Endothelial cell (in vitro differentiated cells): ENCODE results near the gene F13B. TPM values are rescaled to one million over a fixed set of nuclear protein-coding genes. Genes with fewer than 3 reads are reported as not detected.
"Not testable (repeated sequence)": the region's sequence is repeated elsewhere in the genome, so short reads cannot be mapped to it uniquely, and the experiment has no call there.

ENCODE experiments used
- DNase-seq: peaks from one replicate; pipeline ENCODE4 v3.0.0; 2021; ENCODE audit warnings: low spot score
- H3K27ac Mint-ChIP-seq: one replicate; pipeline ENCODE4 v1.8.0; 2021; ENCODE audit warnings: mixed read lengths, inconsistent platforms; ENCODE audit not compliant: unreplicated experiment
- H3K27me3 Mint-ChIP-seq: one replicate; pipeline ENCODE4 v1.8.0; 2021; ENCODE audit warnings: mild to moderate bottlenecking, moderate library complexity, mixed read lengths, inconsistent platforms; ENCODE audit not compliant: unreplicated experiment
- H3K36me3 Mint-ChIP-seq: one replicate; pipeline ENCODE4 v1.8.0; 2021; ENCODE audit warnings: mild to moderate bottlenecking, low read depth, mixed read lengths, inconsistent platforms; ENCODE audit not compliant: unreplicated experiment
- H3K4me1 Mint-ChIP-seq: one replicate; pipeline ENCODE4 v1.8.0; 2021; ENCODE audit warnings: mild to moderate bottlenecking, mixed read lengths, inconsistent platforms; ENCODE audit not compliant: unreplicated experiment
- H3K4me3 Mint-ChIP-seq: one replicate; pipeline ENCODE4 v1.8.0; 2021; ENCODE audit warnings: mild to moderate bottlenecking, mixed read lengths, inconsistent platforms; ENCODE audit not compliant: unreplicated experiment
- H3K9me3 Mint-ChIP-seq: one replicate; pipeline ENCODE4 v1.8.0; 2021; ENCODE audit warnings: mixed read lengths, inconsistent platforms; ENCODE audit not compliant: unreplicated experiment
- total RNA-seq: library from RNA; stranded (reverse); fragmentation: NEBNext Ultra II Directional; extraction: Animal tissue kit (Norgen Biotek cat#: 25700); gene quantifications from one replicate; pipeline ENCODE4 v1.2.1, GENCODE V29; 2021; ENCODE audit not compliant: unreplicated experiment
- TF ChIP-seq, protein P1 (sequence below): fragments of 200-600 bp; sonication (generic); IDR thresholded peaks from one replicate; pipeline ENCODE4 v1.5.0; 2021; ENCODE audit warnings: antibody characterized with exemption; ENCODE audit not compliant: unreplicated experiment

The F13B gene
- total RNA-seq, 1 donor from 2014 or later = not detected

DNA sequence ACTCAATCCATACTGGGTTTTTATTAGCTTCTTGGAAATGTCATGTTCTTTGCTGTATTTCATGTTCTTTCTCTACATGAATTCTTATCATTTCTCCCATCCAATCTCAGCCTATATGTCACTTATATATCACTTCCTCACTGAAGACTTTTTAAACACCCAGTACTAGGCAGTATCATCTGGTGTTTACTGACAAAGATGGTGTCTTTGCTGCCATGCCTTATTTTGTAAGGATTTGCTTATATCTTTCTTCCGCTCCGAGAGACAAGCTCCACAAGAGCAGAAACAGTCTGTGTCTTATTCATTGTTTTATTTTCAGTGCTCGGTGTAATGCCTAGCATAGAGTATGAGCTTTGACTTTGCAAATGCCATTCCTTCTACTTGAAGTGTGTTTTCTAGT lies 30.2 kb downstream of the F13B start:
- TF ChIP-seq, protein P1, sequence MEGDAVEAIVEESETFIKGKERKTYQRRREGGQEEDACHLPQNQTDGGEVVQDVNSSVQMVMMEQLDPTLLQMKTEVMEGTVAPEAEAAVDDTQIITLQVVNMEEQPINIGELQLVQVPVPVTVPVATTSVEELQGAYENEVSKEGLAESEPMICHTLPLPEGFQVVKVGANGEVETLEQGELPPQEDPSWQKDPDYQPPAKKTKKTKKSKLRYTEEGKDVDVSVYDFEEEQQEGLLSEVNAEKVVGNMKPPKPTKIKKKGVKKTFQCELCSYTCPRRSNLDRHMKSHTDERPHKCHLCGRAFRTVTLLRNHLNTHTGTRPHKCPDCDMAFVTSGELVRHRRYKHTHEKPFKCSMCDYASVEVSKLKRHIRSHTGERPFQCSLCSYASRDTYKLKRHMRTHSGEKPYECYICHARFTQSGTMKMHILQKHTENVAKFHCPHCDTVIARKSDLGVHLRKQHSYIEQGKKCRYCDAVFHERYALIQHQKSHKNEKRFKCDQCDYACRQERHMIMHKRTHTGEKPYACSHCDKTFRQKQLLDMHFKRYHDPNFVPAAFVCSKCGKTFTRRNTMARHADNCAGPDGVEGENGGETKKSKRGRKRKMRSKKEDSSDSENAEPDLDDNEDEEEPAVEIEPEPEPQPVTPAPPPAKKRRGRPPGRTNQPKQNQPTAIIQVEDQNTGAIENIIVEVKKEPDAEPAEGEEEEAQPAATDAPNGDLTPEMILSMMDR = no peak
- H3K27me3 Mint-ChIP-seq = no peaks in the 10 kb centered on the region
- no peak overlapping the region for H3K27ac Mint-ChIP-seq
- no peaks in the 10 kb centered on the region for H3K4me1 Mint-ChIP-seq
- H3K36me3 Mint-ChIP-seq = no peaks in the 10 kb centered on the region
- H3K9me3 Mint-ChIP-seq = no peaks in the 10 kb centered on the region
- DNase-seq = no peak
- H3K4me3 Mint-ChIP-seq = no peak overlapping the region

DNA sequence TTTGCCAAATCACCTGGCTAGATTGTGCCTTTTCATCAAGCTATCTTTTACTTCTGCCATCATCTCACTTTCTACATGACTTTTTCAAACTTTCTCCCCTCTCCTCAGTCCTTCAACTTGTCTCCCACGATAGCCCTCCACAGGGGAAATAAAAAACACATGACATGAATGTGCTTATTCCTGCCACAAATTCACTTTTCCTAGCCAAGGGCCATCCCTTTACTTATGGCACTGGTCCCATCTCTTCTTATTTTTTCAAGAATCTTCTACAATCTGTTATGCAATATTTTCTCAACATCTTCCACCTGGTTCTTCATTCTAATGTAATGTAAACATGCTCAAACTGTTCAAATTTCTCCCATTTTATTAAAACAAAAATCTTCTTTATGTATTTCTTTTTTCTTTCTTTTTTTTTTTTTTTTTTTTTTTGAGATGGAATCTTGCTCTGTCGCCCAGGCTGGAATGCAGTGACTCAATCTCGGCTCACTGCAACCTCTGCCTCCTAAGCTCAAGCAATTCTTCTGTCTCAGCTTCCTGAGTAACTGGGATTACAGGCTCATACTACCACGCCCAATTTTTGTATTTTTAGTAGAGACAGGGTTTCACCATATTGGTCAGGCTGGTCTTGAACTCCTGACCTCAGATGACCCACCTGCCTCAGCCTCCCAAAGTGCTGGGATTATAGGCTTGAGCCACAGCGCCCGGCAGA lies 32.3 kb downstream of the F13B start:
- DNase-seq, H3K27me3 Mint-ChIP-seq, H3K4me1 Mint-ChIP-seq, H3K36me3 Mint-ChIP-seq, H3K27ac Mint-ChIP-seq, H3K9me3 Mint-ChIP-seq, H3K4me3 Mint-ChIP-seq: not testable (repeated sequence)

DNA sequence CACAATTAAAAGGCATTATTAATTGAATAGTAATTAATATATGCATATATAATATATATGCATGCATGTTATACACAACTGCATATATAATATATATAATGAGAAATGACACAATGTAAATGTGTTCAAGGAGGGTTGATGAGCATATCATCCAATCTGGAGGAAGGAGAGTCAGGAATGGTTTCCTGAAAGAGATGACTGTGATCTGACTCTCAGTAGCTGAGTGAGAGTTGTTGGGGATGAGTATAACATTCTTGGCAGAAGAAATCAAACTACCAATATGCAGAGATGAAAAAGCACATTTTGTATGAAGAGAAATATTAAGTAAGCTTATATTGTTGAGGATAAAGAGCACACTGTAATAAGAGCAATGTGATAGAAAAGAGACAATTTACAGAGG lies 37.3 kb downstream of the F13B start:
- TF ChIP-seq, protein P1 = no peak
- H3K36me3 Mint-ChIP-seq = no peaks in the 10 kb centered on the region
- no peaks in the 10 kb centered on the region for H3K4me1 Mint-ChIP-seq
- DNase-seq = no peak
- no peaks in the 10 kb centered on the region for H3K9me3 Mint-ChIP-seq
- no peak overlapping the region for H3K4me3 Mint-ChIP-seq
- no peaks in the 10 kb centered on the region for H3K27me3 Mint-ChIP-seq
- H3K27ac Mint-ChIP-seq = no peak overlapping the region

DNA sequence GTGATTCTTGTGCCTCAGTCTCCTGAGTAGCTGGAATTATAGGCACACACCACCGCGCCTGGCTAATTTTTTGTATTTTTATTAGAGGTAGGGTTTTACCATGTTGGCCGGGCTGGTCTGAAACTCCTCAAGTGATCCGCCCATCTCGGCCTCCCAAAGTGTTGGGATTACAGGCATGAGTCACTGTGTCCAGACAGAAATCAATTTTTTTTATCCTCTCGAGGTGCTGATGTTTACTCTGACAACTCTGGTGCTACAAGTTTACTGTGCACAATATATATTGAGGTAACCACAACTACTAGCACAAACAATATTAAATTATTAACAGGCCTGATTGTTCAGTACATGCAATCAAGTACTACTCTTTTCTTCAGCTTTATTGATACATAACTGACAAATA lies 39.7 kb downstream of the F13B start:
- H3K36me3 Mint-ChIP-seq = no peaks in the 10 kb centered on the region
- no peak overlapping the region for H3K4me3 Mint-ChIP-seq
- DNase-seq = no peak
- no peaks in the 10 kb centered on the region for H3K27me3 Mint-ChIP-seq
- no peak overlapping the region for H3K27ac Mint-ChIP-seq
- TF ChIP-seq, protein P1 = no peak
- no peaks in the 10 kb centered on the region for H3K9me3 Mint-ChIP-seq
- no peaks in the 10 kb centered on the region for H3K4me1 Mint-ChIP-seq

DNA sequence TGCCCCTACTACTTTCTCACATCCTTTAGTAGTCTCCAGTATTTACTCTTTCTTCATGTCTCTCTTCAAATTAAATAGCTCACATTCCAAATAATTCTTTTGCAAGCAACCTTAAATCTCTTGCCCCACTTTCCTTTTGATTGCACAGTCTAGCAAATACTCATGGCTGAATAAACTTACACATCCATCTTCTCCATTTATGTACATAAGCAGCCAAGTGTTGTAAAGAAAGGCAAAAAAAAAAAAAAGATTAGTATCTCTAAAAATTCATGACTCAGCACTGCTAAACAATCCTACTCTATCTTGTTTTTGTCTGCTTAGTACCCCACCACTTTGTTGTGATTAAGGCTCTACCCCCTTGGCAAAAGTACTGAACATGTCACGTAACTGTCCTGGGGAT lies 42.6 kb downstream of the F13B start:
- DNase-seq = no peak
- H3K4me1 Mint-ChIP-seq = peaks cover 3% of the 10 kb centered on the region
- H3K27me3 Mint-ChIP-seq = no peaks in the 10 kb centered on the region
- H3K27ac Mint-ChIP-seq = no peak overlapping the region
- no peaks in the 10 kb centered on the region for H3K9me3 Mint-ChIP-seq
- H3K36me3 Mint-ChIP-seq = no peaks in the 10 kb centered on the region
- no peak overlapping the region for H3K4me3 Mint-ChIP-seq
- TF ChIP-seq, protein P1 = no peak
